Raji (cell line): ENCODE results near the gene UNC13C.

Experiments
- POLR2A ChIP-seq: IDR thresholded peaks from 2 replicates; pipeline ENCODE4 v1.6.1; 2011; ENCODE audit warnings: low read depth, low read length, control low read depth; ENCODE audit not compliant: insufficient read depth

Gene UNC13C

GRCh38 chr15:54149115-54149531, 170.9 kb downstream of the UNC13C start:
- no peak for TF ChIP-seq POLR2A

GRCh38 chr15:54150255-54150654, 172.0 kb downstream of the UNC13C start:
- no peak for TF ChIP-seq POLR2A

GRCh38 chr15:54159012-54159411, 180.8 kb downstream of the UNC13C start:
- TF ChIP-seq POLR2A: no peak

- no peak for TF ChIP-seq POLR2A
Observed at GRCh38 chr15:54187325-54187724, 209.1 kb downstream of the UNC13C start.

GRCh38 chr15:54197995-54198394, 219.8 kb downstream of the UNC13C start:
- TF ChIP-seq POLR2A: no peak

GRCh38 chr15:54206586-54207321, 228.5 kb downstream of the UNC13C start:
- no peak for TF ChIP-seq POLR2A

GRCh38 chr15:54208786-54209185, 230.5 kb downstream of the UNC13C start:
- no peak for TF ChIP-seq POLR2A

- TF ChIP-seq POLR2A: no peak
Observed at GRCh38 chr15:54212635-54213034, 234.4 kb downstream of the UNC13C start.

- TF ChIP-seq POLR2A: no peak
Observed at GRCh38 chr15:54226455-54226854, 248.2 kb downstream of the UNC13C start.

GRCh38 chr15:54227569-54227968, 249.3 kb downstream of the UNC13C start:
- TF ChIP-seq POLR2A: no peak

GRCh38 chr15:54250326-54250725, 272.1 kb downstream of the UNC13C start:
- TF ChIP-seq POLR2A: no peak

GRCh38 chr15:54256190-54256589, 277.9 kb downstream of the UNC13C start:
- TF ChIP-seq POLR2A: no peak

- no peak for TF ChIP-seq POLR2A
Observed at GRCh38 chr15:54273928-54274327, 295.7 kb downstream of the UNC13C start.

- TF ChIP-seq POLR2A: no peak
Observed at GRCh38 chr15:54277834-54278233, 299.6 kb downstream of the UNC13C start.

GRCh38 chr15:54280726-54281125, 302.5 kb downstream of the UNC13C start:
- no peak for TF ChIP-seq POLR2A

GRCh38 chr15:54282228-54282836, 304.1 kb downstream of the UNC13C start:
- no peak for TF ChIP-seq POLR2A

GRCh38 chr15:54288049-54288448, 309.8 kb downstream of the UNC13C start:
- TF ChIP-seq POLR2A: no peak
